ENCODE results near the gene NOPCHAP1. TPM values are rescaled to one million over a fixed set of nuclear protein-coding genes. Genes with fewer than 3 reads are reported as not detected.

The NOPCHAP1 gene
- total and polyA plus RNA-seq, 2 of the 8 experiments (the other 6 are each of a cell fraction or from before 2014, with no cell fraction given), result 14.9 to 39.5 TPM

- H2BK5ac ChIP-seq (ENCODE audit: low read depth, low read length), result no peak overlapping the region
- H4K20me1 ChIP-seq (replicated peaks in 1 of 2; ENCODE audit: control insufficient read depth in 1 of 2, insufficient read depth in 2 of 2, low read length in 2 of 2), result no peaks in the 10 kb centered on the region
- H2BK20ac ChIP-seq (ENCODE audit: low read length), result no peak overlapping the region
- no peak overlapping the region for H3K27ac ChIP-seq (ENCODE audit: low read depth, low read length)
- H3K23me2 ChIP-seq (ENCODE audit: low read depth, low read length), result no peaks in the 10 kb centered on the region
- H3K4me2 ChIP-seq (ENCODE audit: insufficient read depth in 1 of 2, low read depth in 2 of 2, low read length in 2 of 2), result no peak overlapping the region
- no peak overlapping the region for H2BK120ac ChIP-seq (replicated peaks; ENCODE audit: low read depth, low read length)
- H2BK15ac ChIP-seq (ENCODE audit: low read length), result no peak overlapping the region
- FAIRE-seq, result no peak
- H3K4me1 ChIP-seq (replicated peaks in 1 of 4; ENCODE audit: control insufficient read depth in 3 of 4, insufficient read depth in 4 of 4, low read length in 3 of 4), result no peaks in the 10 kb centered on the region
- H3K14ac ChIP-seq (ENCODE audit: insufficient read length), result no peak overlapping the region
- no peak overlapping the region for H3K23ac ChIP-seq (ENCODE audit: insufficient read length)
- no peak overlapping the region for H4K91ac ChIP-seq (replicated peaks; ENCODE audit: insufficient read length, low read length)
- no peak overlapping the region for H3K4me3 ChIP-seq (ENCODE audit: extremely low read depth in 1 of 4, insufficient read depth in 2 of 4, low read depth in 3 of 4, low read length in 4 of 4)
- ChIA-PET POLR2A (ENCODE audit: partially characterized antibody) (no interaction called here), CTCF (ENCODE audit: partially characterized antibody) (interaction anchor here (0.8 to 2.2 kb wide), 2 partner anchors 10 to 17 kb away, joined by 3 to 6 read pairs; partner anchors contain the start of gene NOPCHAP1)
- no peaks in the 10 kb centered on the region for H3K27me3 ChIP-seq (replicated peaks in 1 of 4; ENCODE audit: control insufficient read depth in 3 of 4, extremely low read depth in 1 of 4, insufficient read depth in 3 of 4, low read length in 3 of 4)
- H3K9me3 ChIP-seq (ENCODE audit: insufficient read depth in 2 of 2, low read depth in 1 of 2, low read length in 1 of 2), result no peaks in the 10 kb centered on the region
- no peak for DNase-seq (ENCODE audit: low read depth in 1 of 2, low spot score in 2 of 2)
- WGBS, 2 experiments (ENCODE audit: extremely low coverage in 1 of 2, insufficient coverage in 1 of 2, insufficient read length in 1 of 2, insufficient replicate concordance in 2 of 2, low coverage in 1 of 2, low lambda C conversion rate in 2 of 2, missing lambda C conversion rate in 1 of 2), result 85% methylated on average over 4 of the region's 4 CpGs; no CpG with 5 or more reads in 1 of the 2 experiments
- no peaks in the 10 kb centered on the region for H3K79me1 ChIP-seq (ENCODE audit: low read depth, low read length)
- H2AK5ac ChIP-seq (ENCODE audit: low read depth, low read length), result no peak overlapping the region
- no peak overlapping the region for H3K4ac ChIP-seq (replicated peaks; ENCODE audit: insufficient read length, low read depth, low read length)
- no peak overlapping the region for H3K56ac ChIP-seq (replicated peaks; ENCODE audit: insufficient read length, low read depth, low read length)
- H3K36me3 ChIP-seq (ENCODE audit: control insufficient read depth in 2 of 4, insufficient read depth in 4 of 4, low read length in 3 of 4), result no peaks in the 10 kb centered on the region
- no peak overlapping the region for H3K9ac ChIP-seq (replicated peaks in 1 of 4; ENCODE audit: extremely low read depth in 1 of 4, low read depth in 3 of 4, low read length in 3 of 4)
- no peak overlapping the region for H4K5ac ChIP-seq (ENCODE audit: insufficient read length, low read depth, low read length)
- H3K18ac ChIP-seq (ENCODE audit: extremely low read depth, low read length), result no peak overlapping the region
- H4K8ac ChIP-seq (ENCODE audit: extremely low read depth, insufficient read depth, low read length), result no peak overlapping the region
- no peaks in the 10 kb centered on the region for H3K79me2 ChIP-seq (ENCODE audit: control insufficient read depth in 1 of 2, insufficient read depth in 2 of 2, low read length in 2 of 2)
- no peak overlapping the region for H2BK12ac ChIP-seq (ENCODE audit: low read depth, low read length)
- no peak overlapping the region for H2AFZ ChIP-seq (ENCODE audit: low read length)
- no peak for TF ChIP-seq CREB1 (IDR thresholded peaks at IDR 0.05)
- TF ChIP-seq CTBP2 (IDR thresholded peaks at IDR 0.05; ENCODE audit: borderline replicate concordance, insufficient read depth, insufficient read length, low read length), result no peak
- TF ChIP-seq BRCA1 (IDR thresholded peaks at IDR 0.05; ENCODE audit: low read depth, low read length), result no peak
- no peak for TF ChIP-seq ASH2L (IDR thresholded peaks at IDR 0.05; ENCODE audit: low read length)
- TF ChIP-seq, protein P1, sequence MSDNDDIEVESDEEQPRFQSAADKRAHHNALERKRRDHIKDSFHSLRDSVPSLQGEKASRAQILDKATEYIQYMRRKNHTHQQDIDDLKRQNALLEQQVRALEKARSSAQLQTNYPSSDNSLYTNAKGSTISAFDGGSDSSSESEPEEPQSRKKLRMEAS (IDR thresholded peaks at IDR 0.05), result no peak
- TF ChIP-seq RBBP5 (IDR thresholded peaks at IDR 0.05; ENCODE audit: borderline replicate concordance, low read depth, low read length), result no peak
Measured at GRCh38 chr12:104975587-104976343, 10.4 kb upstream of the NOPCHAP1 start.
